H1 (cell line): ENCODE measurements around the gene TRIM62. TPM values are rescaled to one million over a fixed set of nuclear protein-coding genes. Genes with fewer than 3 reads are reported as not detected.

Experiments
- RAD21 ChIP-seq, 2 experiments: IDR thresholded peaks in 1 of 2; conservative IDR thresholded peaks in 1 of 2; 2 replicates each; pipeline ENCODE4 v1.6.1; 2011; ENCODE audit warnings: low read depth in 2 of 2, low read length in 2 of 2, improper control_type of control experiment in 1 of 2, inconsistent platforms in 1 of 2, mild to moderate bottlenecking in 1 of 2, moderate library complexity in 1 of 2
- polyA plus RNA-seq, 7 experiments: library from polyadenylated mRNA; depleted of rRNA in 3 of 7; stranded (reverse) in 5 of 7; unstranded in 2 of 7; fragments of >200 nt in 5 of 7; fragments of 200-250 nt in 2 of 7; gene quantifications; 1 replicate in 5 of 7; 2 replicates in 1 of 7; 4 replicates in 1 of 7; pipeline versions ENCODE4 v1.2.1 to v1.2.3, GENCODE V29; 2011 to 2013; ENCODE audit warnings: missing spikeins in 2 of 7, mixed read lengths in 2 of 7
- total RNA-seq: library from RNA; stranded (reverse); fragmentation: NEBNext Ultra II Directional; extraction: Animal tissue kit (Norgen Biotek cat#: 25700); gene quantifications from 2 replicates; pipeline ENCODE4 v1.2.1, GENCODE V29; 2021

TRIM62 gene
- total and polyA plus RNA-seq, 2 of the 8 experiments (the other 6 are each of a cell fraction or from before 2014, with no cell fraction given), result 6.3 to 10.8 TPM

DNA sequence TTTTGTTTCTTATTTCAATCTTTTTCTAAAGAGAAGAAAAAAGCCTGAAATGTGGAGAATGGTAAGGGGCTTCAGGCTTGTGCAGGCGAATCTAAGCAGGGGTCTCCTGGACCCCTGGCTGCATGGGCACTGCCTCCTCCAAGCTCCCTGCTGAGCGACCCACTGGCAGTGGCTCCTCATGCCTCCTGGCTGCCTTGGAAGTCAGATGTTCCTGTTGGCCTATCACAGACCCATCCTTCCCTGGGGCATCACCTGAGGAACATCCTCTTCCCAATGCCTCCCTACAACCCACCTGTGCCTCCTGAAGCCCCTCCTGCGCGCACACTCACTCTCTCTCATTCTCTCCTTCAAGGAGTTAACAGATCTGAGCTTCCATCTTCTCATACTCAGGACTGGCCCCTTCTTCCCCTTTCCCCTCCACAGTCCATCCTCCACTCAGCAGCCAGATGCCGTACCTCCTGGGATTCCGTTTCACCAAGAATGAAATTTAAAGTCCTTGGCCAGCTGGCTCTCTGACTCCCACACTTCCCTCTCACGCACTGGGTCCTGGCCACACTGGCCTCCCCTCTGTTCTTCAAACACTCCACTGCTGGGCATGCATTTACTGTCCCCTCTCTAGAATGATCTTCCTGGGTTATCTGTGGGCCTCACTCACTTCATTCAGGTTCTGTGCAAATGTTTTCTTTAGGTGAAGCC lies 59.2 kb downstream of the TRIM62 start (continued):
- TF ChIP-seq RAD21 (IDR thresholded peaks at IDR 0.05 in 1 of 2, conservative IDR thresholded peaks at IDR 0.05 in 1 of 2; ENCODE audit: low read depth in 2 of 2, low read length in 2 of 2), result no peak
